ENCODE results near the gene C21orf91. TPM values are rescaled to one million over a fixed set of nuclear protein-coding genes. Genes with fewer than 3 reads are reported as not detected.
A peak's percentile ranks its signal among the peaks of the same experiment; 100 is the strongest.

Gene C21orf91
- total RNA-seq, result 10 to 100 TPM in 1 of 3 donors, 1 to 10 TPM in 2; 8.0 to 12.8 (median 8.0) TPM
- long read RNA-seq, donor 1, full-length matches to known transcripts, result 7 of 7 reads
- long read RNA-seq, donor 1, partial matches to known transcripts, result 0 of 7 reads
- long read RNA-seq, donor 1, other reads (novel, unspliced or antisense), result 0 of 7 reads
- long read RNA-seq, donor 2, full-length matches to known transcripts, result 3 of 5 reads
- long read RNA-seq, donor 2, partial matches to known transcripts, result 1 of 5 reads
- long read RNA-seq, donor 2, other reads (novel, unspliced or antisense), result 1 of 5 reads

DNA sequence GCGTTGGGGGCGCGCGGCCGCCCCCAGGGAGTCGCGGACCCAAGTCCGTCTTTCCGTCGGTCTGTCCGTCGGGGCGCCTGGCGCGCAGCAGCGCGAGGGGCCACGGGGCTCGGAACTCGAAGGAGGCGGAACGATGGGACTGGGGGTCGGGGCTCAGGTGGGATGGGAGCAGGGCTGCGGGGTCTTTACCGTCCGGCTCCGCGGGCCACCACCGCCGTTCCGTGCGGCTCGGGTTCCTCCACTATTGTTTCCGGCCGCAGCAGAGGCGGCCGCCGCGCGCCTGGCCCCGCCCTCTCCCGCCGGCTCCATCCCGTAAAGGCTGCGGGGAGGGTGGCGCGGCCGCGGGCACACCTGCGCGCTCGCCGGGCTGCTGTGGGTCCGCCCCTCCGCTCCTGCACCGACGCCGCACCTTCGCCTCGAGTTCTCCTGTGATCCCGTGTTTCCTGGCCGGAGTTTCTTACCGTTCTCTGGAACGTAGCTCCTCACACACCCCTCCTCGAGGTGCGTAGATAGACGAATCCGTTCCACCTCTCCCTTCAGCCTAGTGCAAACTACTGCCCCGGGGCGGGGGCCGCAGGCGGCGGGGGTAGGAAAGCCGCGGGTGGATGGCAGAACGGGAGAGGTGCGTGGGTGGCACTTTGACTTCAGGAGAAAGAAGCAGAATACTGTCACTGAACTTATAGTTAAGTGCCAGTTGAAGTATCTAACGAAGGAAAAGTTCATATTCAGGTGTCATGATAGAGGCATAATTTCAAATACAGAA is at the start of gene C21orf91:
C21orf91 (minus strand) TSS at position 243 of the 763 bp plus-strand sequence. CDS start 1,038 bp downstream, outside the sequence.
- DNase-seq (peak; percentile 88 to 94 (median 94)), ATAC-seq (peak; percentile 97)
- no peaks in the 10 kb centered on the region for H3K36me3 ChIP-seq (ENCODE audit: low read depth)
- peaks cover 10% of the 10 kb centered on the region for H3K4me1 ChIP-seq (ENCODE audit: low read depth)
- intact Hi-C loops (cut with DNase I, micrococcal nuclease), result no loop called here
- TF ChIP-seq, protein P1, sequence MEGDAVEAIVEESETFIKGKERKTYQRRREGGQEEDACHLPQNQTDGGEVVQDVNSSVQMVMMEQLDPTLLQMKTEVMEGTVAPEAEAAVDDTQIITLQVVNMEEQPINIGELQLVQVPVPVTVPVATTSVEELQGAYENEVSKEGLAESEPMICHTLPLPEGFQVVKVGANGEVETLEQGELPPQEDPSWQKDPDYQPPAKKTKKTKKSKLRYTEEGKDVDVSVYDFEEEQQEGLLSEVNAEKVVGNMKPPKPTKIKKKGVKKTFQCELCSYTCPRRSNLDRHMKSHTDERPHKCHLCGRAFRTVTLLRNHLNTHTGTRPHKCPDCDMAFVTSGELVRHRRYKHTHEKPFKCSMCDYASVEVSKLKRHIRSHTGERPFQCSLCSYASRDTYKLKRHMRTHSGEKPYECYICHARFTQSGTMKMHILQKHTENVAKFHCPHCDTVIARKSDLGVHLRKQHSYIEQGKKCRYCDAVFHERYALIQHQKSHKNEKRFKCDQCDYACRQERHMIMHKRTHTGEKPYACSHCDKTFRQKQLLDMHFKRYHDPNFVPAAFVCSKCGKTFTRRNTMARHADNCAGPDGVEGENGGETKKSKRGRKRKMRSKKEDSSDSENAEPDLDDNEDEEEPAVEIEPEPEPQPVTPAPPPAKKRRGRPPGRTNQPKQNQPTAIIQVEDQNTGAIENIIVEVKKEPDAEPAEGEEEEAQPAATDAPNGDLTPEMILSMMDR (IDR thresholded peaks at IDR 0.05), result no peak
- no peaks in the 10 kb centered on the region for H3K9me3 ChIP-seq
- H3K4me3 ChIP-seq, result peak within 1 kb of the TSS; percentile 96

DNA sequence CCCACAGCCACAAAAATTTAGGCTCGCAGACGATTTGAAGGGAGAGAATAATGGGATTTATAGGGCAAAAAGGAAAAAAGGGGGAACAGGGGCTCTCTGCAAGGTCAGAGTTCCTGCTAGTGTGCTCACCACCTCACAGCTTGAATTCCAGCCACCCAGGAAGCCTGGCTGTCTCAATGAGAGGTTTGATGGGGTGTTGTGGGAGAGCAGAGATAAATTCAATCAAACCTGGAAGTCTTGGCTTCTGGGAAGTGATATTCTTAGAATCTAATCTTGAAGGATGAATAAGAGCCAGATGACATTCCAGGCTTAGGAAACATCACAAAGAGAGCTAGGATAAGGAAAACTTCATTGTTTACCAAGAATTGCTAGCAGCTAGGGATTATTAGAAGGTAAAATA is 47.4 kb upstream of the C21orf91 start:
- TF ChIP-seq, protein P1 (IDR thresholded peaks at IDR 0.05), result no peak
- DNase-seq, result no peak
- H3K9me3 ChIP-seq, result no peaks in the 10 kb centered on the region
- no peaks in the 10 kb centered on the region for H3K36me3 ChIP-seq (ENCODE audit: low read depth)
- H3K4me3 ChIP-seq, result no peak overlapping the region
- no peak for ATAC-seq
- H3K4me1 ChIP-seq (ENCODE audit: low read depth), result no peaks in the 10 kb centered on the region
- intact Hi-C loops (cut with DNase I, micrococcal nuclease), result no loop called here

DNA sequence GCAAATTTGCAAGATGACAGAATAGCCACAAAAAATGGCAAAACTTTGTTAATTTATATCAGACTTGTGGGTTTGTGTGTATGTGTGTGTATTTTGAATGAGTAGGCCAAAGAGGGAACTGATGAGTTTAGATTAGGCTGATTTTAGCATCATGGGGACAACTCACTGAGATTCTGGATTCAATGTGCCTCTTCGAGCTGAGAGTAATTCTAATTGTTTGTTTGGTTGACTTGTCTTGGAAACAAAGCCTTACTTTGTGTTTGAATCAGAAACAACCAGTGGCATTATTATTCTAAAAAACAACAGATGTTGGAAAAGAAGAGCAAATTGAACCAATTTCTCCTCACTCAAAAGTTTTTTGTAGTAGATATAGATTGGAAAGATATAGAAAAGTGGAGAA is 40.5 kb upstream of the C21orf91 start:
- Histone ChIP-seq H3K36me3 (ENCODE audit: low read depth) (no peaks in the 10 kb centered on the region), H3K4me1 (ENCODE audit: low read depth) (no peaks in the 10 kb centered on the region), H3K9me3 (no peaks in the 10 kb centered on the region), H3K4me3 (no peak overlapping the region)
- intact Hi-C loops (cut with DNase I, micrococcal nuclease), result no loop called here
- TF ChIP-seq, protein P1 (IDR thresholded peaks at IDR 0.05), result no peak
- DNase-seq, result no peak
- ATAC-seq, result no peak

DNA sequence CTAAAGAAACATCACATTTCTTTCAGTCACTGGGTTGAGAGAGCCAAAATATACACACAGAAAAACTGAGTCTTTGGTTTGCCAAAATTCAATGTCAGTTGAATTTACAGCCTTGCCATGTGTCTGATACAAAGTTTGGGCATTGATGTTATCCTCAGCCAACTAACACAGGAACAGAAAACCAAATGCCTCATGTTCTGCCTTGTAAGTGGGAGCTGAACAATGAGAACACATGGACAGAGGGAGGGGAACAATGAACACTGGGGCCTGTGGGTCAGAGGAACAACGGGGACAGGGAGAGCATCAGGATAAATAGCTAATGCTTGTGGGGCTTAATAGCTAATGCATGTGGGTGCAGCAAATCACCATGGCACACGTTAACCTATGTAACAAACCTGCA is 39.6 kb upstream of the C21orf91 start:
- ATAC-seq, result no peak
- Histone ChIP-seq H3K4me1 (ENCODE audit: low read depth) (no peaks in the 10 kb centered on the region), H3K9me3 (no peaks in the 10 kb centered on the region), H3K4me3 (no peak overlapping the region), H3K36me3 (ENCODE audit: low read depth) (no peaks in the 10 kb centered on the region)
- intact Hi-C loops (cut with DNase I, micrococcal nuclease), result no loop called here
- TF ChIP-seq, protein P1 (IDR thresholded peaks at IDR 0.05), result no peak
- DNase-seq, result no peak

DNA sequence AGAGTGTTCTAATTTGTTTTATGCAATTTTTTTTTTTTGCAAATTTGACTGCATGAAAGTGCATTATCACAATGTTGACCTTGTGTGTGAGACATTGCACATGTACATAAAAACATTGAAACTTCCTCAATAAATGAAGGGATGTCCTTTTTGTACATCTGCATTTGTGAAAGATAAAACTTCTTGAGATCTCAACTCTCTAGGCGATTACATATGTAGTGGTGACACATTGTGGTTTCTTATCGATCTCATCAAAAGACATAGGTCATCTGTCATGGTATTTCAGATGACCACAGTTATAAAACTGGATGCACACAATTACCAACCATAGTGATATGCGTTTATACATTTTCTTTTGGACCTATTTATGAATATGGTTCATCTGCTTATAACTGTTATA is 35.6 kb upstream of the C21orf91 start:
- H3K4me3 ChIP-seq, result no peak overlapping the region
- DNase-seq, result no peak

More for the DNA sequence above, 35.6 kb upstream of the C21orf91 start:
- no peak for ATAC-seq
- intact Hi-C loops (cut with DNase I, micrococcal nuclease), result no loop called here
- H3K36me3 ChIP-seq (ENCODE audit: low read depth), result no peaks in the 10 kb centered on the region
- peaks cover 6% of the 10 kb centered on the region for H3K9me3 ChIP-seq
- TF ChIP-seq, protein P1 (IDR thresholded peaks at IDR 0.05), result no peak
- no peaks in the 10 kb centered on the region for H3K4me1 ChIP-seq (ENCODE audit: low read depth)
